Right cardiac atrium (tissue), 5 donors: Measurements from ENCODE around the gene TENT5A. TPM values are rescaled to one million over a fixed set of nuclear protein-coding genes. Genes with fewer than 3 reads are reported as not detected.
"Not testable (repeated sequence)": the region's sequence is repeated elsewhere in the genome, so short reads cannot be mapped to it uniquely, and the experiment has no call there.

Experiments
- ATAC-seq, 2 donors: fragments of 200-7000 bp; cut with Tn5 transposase; one replicate each; pipeline versions ENCODE4 v1.8.0 to v1.9.1; 2020; ENCODE audit warnings: moderate library complexity in 2 of 2, mild to moderate bottlenecking in 1 of 2
- DNase-seq, 3 donors: peaks; one replicate each; pipeline ENCODE4 v3.0.0-alpha.2; 2020
- H3K27ac ChIP-seq: one replicate; pipeline ENCODE4 v1.5.1; 2013; ENCODE audit warnings: mild to moderate bottlenecking, low read length, control low read depth, moderate library complexity
- H3K27me3 ChIP-seq: one replicate; pipeline ENCODE4 v1.6.1; 2013; ENCODE audit not compliant: control insufficient read depth, insufficient read depth
- H3K4me1 ChIP-seq: one replicate; pipeline ENCODE4 v1.6.1; 2013; ENCODE audit warnings: low read length; ENCODE audit not compliant: control insufficient read depth, insufficient read depth
- H3K4me3 ChIP-seq: one replicate; pipeline ENCODE4 v1.5.1; 2013; ENCODE audit warnings: low read length, control low read depth
- H3K9me3 ChIP-seq: one replicate; pipeline ENCODE4 v1.6.1; 2013; ENCODE audit warnings: low read length; ENCODE audit not compliant: control insufficient read depth
- WGBS: extraction: QIAGEN DNeasy Blood & Tissue Kit; methylation state at CpG from one replicate; pipeline ENCODE4 v1.1.7; 2013; 5-methylcytosine and 5-hydroxymethylcytosine counted together
- intact Hi-C, 4 donors: fragments of 100-400 bp; cut with DNase I; formaldehyde crosslinking; loops; one replicate each; pipeline versions ENCODE4 v1.11.0 to v1.14.0; 2022 to 2023
- polyA plus RNA-seq: library from polyadenylated mRNA; stranded (reverse); fragments of 200-250 nt; gene quantifications from one replicate; pipeline ENCODE4 v1.2.3, GENCODE V29; 2013
- total RNA-seq, 4 donors: library from RNA; stranded (reverse); fragmentation: NEBNext Ultra II Directional; extraction: Animal tissue kit (Norgen Biotek cat#: 25700); gene quantifications; one replicate each; pipeline ENCODE4 v1.2.1, GENCODE V29; 2021
- donor health status: healthy with polysubstance abuse.
- donor health status: DM: no; HTN: yes; CAD: no.
- donor health status: DM: no; HTN: no; CAD: no.
- donor health status: DM: no; HTN: yes; CAD: no; lungs with severe emphysema.
- donor health status: DM: yes; HTN: yes; CAD: no.

TENT5A gene
- total and polyA plus RNA-seq, 5 donors = 14.6 to 38.2 (median 34.5) TPM

DNA sequence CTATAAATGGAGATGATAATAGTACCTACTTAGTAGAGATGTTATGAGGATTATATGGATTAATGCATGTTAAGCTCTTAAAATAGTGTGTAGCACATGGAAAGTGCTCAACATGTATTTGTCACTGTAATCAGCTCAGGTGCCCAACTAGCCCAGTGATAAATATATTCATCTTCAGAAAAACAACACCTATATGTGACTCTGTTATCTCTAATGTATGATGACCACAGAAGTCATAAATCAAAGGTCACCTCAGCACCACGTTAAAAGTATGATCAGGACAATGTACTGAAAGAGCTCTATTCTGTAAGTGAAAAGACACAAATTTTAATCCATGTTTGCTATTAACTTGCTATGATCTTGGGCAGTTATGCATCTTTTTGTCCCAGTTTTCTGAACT lies 36.8 kb upstream of the TENT5A start:
- DNase-seq = no peak
- no peak for ATAC-seq
- 58% methylated on average over 1 of the region's 1 CpG for WGBS
- Histone ChIP-seq H3K4me1 (no peaks in the 10 kb centered on the region), H3K4me3 (no peak overlapping the region), H3K9me3 (no peaks in the 10 kb centered on the region), H3K27me3 (no peaks in the 10 kb centered on the region), H3K27ac (no peak overlapping the region)
- intact Hi-C loops = no loop called here

DNA sequence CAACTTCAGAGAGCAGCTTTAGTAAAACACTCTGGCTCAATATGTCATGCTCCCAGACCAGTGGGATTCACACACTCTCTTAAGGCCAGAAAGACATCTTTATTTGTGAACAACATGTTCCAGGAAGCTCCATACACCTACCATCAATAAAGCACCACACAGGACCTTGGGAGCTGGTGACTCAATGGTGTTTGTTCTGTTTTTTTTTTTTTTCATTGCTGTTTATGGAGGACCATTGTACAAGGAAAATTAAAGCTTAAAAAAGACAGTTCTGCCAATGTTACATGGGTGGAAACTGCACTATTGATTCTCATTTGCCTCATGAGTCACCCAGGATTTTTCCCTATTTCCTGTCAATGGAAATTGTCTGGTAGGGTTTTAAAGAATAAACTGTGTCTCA lies 36.3 kb upstream of the TENT5A start:
- intact Hi-C loops = no loop called here
- H3K27me3 ChIP-seq = no peaks in the 10 kb centered on the region
- H3K27ac ChIP-seq = no peak overlapping the region
- no peaks in the 10 kb centered on the region for H3K4me1 ChIP-seq
- no peak for DNase-seq
- no peak overlapping the region for H3K4me3 ChIP-seq
- H3K9me3 ChIP-seq = no peaks in the 10 kb centered on the region
- no peak for ATAC-seq

DNA sequence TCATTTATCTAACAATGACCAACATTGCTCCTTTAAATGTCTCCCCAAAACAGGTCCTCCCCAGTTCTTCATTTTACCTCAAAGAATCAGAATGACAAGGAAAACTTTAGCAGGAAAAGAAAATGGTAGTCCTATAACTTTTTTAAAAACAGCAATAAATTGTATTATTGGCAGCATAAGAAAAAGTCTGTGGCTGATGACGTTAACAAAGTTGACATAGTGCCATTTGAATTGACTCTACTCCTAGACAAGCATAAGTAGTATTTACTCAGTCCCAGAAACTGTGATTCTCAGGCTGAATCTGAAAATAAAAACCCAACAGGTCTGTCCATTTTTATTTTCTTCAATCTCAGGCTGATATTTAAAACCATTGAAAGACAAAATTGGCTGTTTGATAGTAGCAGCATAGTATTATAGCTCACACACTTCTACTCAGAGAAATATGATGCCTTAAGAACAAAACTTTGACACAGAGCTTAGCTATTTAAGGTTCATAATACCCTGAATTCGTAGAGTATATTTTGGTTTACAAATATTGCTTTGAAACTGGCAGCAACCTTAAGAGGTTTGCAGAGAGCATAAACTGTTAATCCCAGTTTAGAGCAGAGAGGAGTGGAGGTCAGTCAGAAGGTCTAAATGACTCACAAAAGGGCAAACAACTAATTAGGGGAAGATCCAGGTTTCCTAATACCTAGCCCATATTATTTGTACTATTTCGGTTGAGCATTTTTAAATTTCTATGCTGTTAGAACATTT lies 35.0 kb upstream of the TENT5A start:
- whole genome bisulfite sequencing = 56% methylated on average over 3 of the region's 3 CpGs
- no peak for DNase-seq
- intact Hi-C loops = no loop called here

DNA sequence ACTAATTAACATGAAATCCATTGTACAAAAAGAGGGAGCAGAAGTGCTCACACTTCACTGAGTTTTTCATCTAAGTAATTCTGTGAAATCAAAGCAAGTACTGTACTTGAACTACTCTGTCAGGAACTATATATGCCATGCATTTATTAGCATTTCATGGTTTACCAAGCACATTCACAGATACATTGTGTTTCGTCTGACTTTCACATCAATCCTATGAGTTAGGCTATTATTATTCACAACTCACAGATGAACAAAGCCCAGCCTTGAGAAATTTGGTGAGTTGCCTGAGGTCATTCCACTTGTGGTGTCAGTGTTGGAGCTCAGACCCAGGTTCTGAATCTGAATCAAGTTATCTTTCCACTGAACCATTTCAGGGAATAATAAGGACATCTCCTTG lies 33.7 kb upstream of the TENT5A start:
- H3K4me1 ChIP-seq = no peaks in the 10 kb centered on the region
- intact Hi-C loops = no loop called here
- ATAC-seq = no peak

More for the DNA sequence above, 35.0 kb upstream of the TENT5A start:
- no peaks in the 10 kb centered on the region for H3K9me3 ChIP-seq
- no peaks in the 10 kb centered on the region for H3K4me1 ChIP-seq
- no peaks in the 10 kb centered on the region for H3K27me3 ChIP-seq
- no peak overlapping the region for H3K27ac ChIP-seq
- no peak overlapping the region for H3K4me3 ChIP-seq
- no peak for ATAC-seq

DNA sequence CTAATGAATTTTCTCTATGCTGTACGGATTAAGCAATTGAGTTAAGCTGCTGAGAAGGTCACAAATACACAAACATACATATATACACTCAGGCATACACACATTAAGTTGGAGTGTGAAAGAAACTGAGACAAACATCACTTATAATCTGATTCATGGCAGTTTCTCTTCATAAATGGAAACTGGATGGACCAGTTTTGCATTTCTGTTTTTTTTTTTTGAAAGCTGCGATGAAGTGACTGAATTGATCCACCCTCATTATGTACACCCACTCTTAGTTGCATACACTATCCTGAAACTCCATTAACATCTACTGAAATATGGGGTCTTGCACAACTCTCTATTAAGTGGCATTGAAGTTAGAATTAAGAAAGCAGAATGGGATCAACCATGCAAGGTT lies 32.9 kb upstream of the TENT5A start:
- no peak for ATAC-seq
- H3K27me3 ChIP-seq = no peaks in the 10 kb centered on the region
- H3K9me3 ChIP-seq = no peaks in the 10 kb centered on the region
- H3K27ac ChIP-seq = no peak overlapping the region
- 94% methylated on average over 2 of the region's 2 CpGs for WGBS
- intact Hi-C loops = no loop called here
- H3K4me3 ChIP-seq = no peak overlapping the region
- DNase-seq = no peak
- no peaks in the 10 kb centered on the region for H3K4me1 ChIP-seq

More for the DNA sequence above, 33.7 kb upstream of the TENT5A start:
- WGBS = 76% methylated on average over 1 of the region's 1 CpG
- Histone ChIP-seq H3K4me3 (no peak overlapping the region), H3K27ac (no peak overlapping the region), H3K9me3 (no peaks in the 10 kb centered on the region), H3K27me3 (no peaks in the 10 kb centered on the region)
- DNase-seq = no peak

DNA sequence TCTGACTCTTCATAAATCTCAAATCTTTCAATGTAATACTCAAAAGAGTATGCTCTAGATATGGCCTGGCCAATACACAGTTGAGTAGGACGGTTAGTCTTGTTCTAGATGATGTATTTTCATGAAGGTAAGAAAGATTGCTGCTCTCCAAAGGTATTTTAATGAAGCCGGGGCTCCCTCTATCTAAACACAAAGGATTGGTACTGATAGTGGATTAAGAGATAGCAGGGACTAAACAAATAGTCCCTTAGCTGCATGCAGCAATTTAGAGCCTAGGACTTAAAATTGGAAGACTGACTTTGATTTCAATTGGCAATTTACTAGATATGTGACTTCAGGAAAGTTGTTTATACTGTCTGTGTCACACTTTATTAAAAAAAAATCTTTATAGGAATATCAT lies 31.4 kb upstream of the TENT5A start:
- Histone ChIP-seq H3K27me3 (no peaks in the 10 kb centered on the region), H3K9me3 (no peaks in the 10 kb centered on the region), H3K4me1 (no peaks in the 10 kb centered on the region), H3K27ac (no peak overlapping the region), H3K4me3 (no peak overlapping the region)
- ATAC-seq (no peak), DNase-seq (no peak)
- intact Hi-C loops = no loop called here
- 75% methylated on average over 2 of the region's 2 CpGs for WGBS

DNA sequence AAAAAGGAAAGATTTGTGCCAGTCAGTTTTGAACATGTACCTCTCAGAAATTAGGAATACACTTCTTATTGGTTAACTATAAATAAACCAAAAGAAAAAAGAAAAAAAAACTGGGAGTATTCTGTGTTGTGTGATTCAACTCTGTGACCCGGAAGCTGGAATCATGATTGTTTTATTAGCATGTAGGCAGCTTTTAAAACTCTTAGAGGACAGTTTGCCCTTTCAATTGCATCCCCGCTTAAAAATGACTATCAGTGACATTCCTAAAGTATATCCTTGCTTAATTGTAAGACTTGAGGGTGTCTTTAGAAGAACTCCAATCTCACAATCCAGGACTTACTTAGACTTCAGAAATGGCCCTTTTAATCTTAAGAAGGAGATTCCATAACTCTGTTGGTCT lies 29.1 kb upstream of the TENT5A start:
- Histone ChIP-seq H3K27me3 (no peaks in the 10 kb centered on the region), H3K4me3 (no peak overlapping the region), H3K9me3 (no peaks in the 10 kb centered on the region), H3K4me1 (no peaks in the 10 kb centered on the region), H3K27ac (no peak overlapping the region)
- ATAC-seq = no peak
- DNase-seq = no peak
- WGBS = 91% methylated on average over 2 of the region's 2 CpGs
- intact Hi-C loops = no loop called here

DNA sequence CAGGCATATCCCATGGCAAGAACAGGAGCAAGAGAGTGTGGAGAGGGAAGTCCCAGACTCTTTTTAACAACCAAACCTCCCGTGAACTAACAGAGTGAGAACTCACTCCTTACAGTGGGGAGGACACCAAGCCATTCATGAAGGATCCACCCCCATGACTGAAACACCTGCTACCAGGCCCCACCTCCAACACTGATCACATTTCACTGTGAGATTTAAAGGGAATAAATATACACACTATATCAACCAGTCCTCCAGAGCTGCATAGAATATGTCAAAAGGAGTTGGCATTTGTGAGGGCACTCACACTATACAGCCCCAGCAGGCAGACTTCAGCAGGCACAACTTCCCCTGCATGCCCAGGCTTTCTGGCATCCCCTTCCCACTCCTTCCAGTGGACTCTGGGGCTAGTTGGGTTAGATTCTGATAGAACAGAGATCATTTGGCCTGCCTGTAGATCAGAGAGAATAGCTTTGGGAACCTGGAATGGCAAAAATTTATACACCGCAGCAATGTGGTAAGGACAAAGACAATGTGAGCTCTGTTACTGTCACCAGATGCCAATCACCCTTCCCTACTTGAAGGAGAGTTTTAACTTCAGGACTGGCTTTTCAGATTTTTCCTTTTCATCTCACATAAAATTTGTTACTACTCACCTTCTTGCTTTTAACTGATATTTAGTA lies 25.2 kb upstream of the TENT5A start:
- no peak overlapping the region for H3K4me3 ChIP-seq
- intact Hi-C loops = no loop called here
- H3K4me1 ChIP-seq = no peaks in the 10 kb centered on the region
- no peak overlapping the region for H3K27ac ChIP-seq
- ATAC-seq (no peak), DNase-seq (peak in 1 of 3 donors; percentile 31)
- 90% methylated on average over 2 of the region's 2 CpGs for WGBS
- H3K27me3 ChIP-seq = no peaks in the 10 kb centered on the region
- no peaks in the 10 kb centered on the region for H3K9me3 ChIP-seq

DNA sequence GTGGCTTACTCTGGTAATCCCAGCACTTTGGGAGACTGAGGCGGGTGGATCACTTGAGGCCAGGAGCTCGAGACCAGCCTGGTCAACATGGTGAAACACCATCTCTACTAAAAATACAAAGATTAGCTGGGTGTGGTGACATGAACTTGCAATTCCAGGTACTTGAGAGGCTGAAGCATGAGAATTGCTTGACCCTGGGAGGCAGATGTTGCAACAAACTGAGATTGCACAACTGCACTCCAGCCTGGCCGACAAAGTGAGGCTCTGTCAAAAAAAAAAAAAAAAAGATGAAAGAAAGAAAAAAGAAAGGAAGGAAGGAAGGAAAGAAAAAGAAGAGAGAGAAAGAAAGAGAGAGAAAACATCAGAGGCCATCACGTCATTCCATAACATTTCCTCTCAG lies 23.7 kb upstream of the TENT5A start:
- ATAC-seq, H3K27me3 ChIP-seq, H3K4me1 ChIP-seq, H3K27ac ChIP-seq, intact Hi-C loops, H3K4me3 ChIP-seq, H3K9me3 ChIP-seq: not testable (repeated sequence)
- peak in 1 of 3 donors; percentile 35 for DNase-seq
- 85% methylated on average over 4 of the region's 4 CpGs for WGBS

DNA sequence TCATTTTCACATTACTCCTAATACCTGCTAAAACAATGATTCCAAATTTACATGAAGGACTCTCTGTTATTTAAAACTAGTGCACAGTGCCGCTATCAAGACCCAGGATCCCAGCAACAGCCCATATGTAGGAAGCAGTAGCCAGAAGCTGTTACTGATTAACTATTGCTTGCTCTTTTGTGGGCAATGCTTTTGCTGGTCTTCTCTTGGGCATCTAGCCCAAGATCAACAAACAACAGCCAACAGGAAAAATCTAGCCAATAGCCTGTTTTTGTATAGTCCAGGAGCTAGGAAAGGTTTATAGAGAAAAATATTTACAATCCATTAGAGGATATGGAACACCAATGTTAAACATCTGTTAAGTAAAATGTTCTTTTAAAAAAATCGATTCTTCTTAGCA lies 22.1 kb upstream of the TENT5A start:
- WGBS = 93% methylated on average over 2 of the region's 2 CpGs
- Histone ChIP-seq H3K27ac (no peak overlapping the region), H3K27me3 (no peaks in the 10 kb centered on the region), H3K9me3 (no peaks in the 10 kb centered on the region), H3K4me1 (no peaks in the 10 kb centered on the region), H3K4me3 (no peak overlapping the region)
- ATAC-seq (no peak), DNase-seq (no peak)
- intact Hi-C loops = no loop called here

DNA sequence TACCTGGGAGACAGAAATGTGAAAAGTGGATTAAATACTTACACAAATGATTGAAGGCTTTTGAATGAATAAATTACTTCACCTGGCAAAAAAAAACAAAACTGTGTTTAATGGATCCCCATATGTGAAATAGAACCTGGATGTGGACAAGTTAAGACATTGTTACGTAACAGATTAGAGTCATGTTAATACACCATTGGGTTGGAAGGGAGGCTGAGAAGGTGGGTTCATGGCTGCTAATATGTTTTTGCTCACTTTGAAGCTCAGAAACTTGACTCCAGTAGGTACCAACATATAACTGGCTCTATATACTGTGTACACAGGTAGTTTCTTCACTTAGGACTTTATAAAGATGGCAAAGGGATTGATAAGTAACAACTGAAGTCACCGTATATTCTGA lies 21.4 kb upstream of the TENT5A start:
- no peaks in the 10 kb centered on the region for H3K27me3 ChIP-seq
- DNase-seq (no peak), ATAC-seq (no peak)
- intact Hi-C loops = no loop called here
- WGBS = 95% methylated on average over 2 of the region's 2 CpGs
- no peak overlapping the region for H3K4me3 ChIP-seq
- H3K27ac ChIP-seq = no peak overlapping the region
- no peaks in the 10 kb centered on the region for H3K9me3 ChIP-seq
- no peaks in the 10 kb centered on the region for H3K4me1 ChIP-seq
